ENCODE measurements around the gene KATNB1. TPM values are rescaled to one million over a fixed set of nuclear protein-coding genes. Genes with fewer than 3 reads are reported as not detected.

The KATNB1 gene
- total RNA-seq, 1 experiment from 2014 or later, result 60.4 TPM

DNA sequence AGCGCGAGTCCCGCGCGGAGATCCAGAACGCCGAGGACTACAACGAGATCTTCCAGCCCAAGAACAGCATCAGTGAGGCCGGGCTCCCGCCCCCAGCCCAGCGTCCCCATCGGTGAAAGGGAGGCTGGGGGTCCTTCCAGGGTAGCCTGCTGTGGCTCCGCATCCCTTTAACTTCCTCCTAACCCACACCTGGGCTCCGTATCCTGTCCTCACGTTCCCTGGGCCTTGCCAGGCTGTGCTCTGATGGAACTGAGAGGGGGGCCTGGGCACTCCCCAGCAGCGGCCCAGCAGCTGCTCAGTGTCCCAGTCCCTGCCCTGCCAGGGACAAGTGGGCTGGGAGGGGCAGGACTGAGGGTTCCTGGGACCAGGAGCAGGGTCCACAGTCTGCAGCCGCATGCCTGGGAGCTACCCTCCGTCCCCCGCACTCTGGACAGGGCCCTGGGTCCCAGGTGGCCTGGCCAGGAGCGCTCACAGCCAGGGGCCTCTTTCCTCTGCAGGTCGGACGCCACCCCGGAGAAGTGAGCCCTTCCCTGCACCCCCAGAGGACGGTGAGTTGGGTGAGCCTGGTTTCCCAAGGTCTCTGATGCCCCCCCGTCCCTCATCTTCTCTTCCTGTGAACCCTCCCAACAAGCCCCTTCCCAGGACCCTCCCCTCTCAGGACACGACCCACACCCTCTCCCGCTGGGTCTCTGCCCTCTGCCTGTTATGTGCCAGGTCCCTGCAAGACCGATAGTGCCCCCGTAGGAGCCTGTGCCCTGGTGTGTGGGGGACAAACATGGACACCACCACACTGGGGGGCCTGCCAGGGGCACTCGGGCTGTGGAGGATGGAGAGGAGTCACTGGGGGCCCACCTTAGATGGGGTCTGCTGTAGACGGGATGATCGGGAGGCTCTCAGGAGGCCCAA is 18.1 kb downstream of the KATNB1 start:
- ATAC-seq (no peak), DNase-seq (ENCODE audit: low spot score) (no peak)
- Mint-ChIP-seq H3K36me3 (peaks cover 5% of the 10 kb centered on the region; the same call in 1 of the 2 replicates), H3K4me3 (no peak overlapping the region), H3K27me3 (ENCODE audit: low read depth) (no peaks in the 10 kb centered on the region), H3K27ac (0 out of 2 replicates have a peak overlapping the region, but pooled peaks have one; percentile 45), H3K4me1 (0 out of 2 replicates have a peak, but pooled peaks cover 2% of the 10 kb centered on the region), H3K9me3 (no peaks in the 10 kb centered on the region)
- TF ChIP-seq, protein P1, sequence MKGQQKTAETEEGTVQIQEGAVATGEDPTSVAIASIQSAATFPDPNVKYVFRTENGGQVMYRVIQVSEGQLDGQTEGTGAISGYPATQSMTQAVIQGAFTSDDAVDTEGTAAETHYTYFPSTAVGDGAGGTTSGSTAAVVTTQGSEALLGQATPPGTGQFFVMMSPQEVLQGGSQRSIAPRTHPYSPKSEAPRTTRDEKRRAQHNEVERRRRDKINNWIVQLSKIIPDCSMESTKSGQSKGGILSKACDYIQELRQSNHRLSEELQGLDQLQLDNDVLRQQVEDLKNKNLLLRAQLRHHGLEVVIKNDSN (CRISPR knock-in tag; IDR thresholded peaks at IDR 0.05), result no peak
- TF ChIP-seq NFYB (CRISPR knock-in tag; conservative IDR thresholded peaks at IDR 0.05; ENCODE audit: low read depth) (no peak), ESRRA (CRISPR knock-in tag; IDR thresholded peaks at IDR 0.05; ENCODE audit: borderline replicate concordance) (no peak), IRF2 (CRISPR knock-in tag; IDR thresholded peaks at IDR 0.05; ENCODE audit: borderline replicate concordance, low read depth) (no peak), NR2C2 (CRISPR knock-in tag; IDR thresholded peaks at IDR 0.05) (no peak), KAT7 (CRISPR knock-in tag; IDR thresholded peaks at IDR 0.05; ENCODE audit: borderline replicate concordance) (no peak), SMAD3 (CRISPR knock-in tag; IDR thresholded peaks at IDR 0.05; ENCODE audit: borderline replicate concordance) (no peak), ZNF671 (CRISPR knock-in tag; IDR thresholded peaks at IDR 0.05) (no peak), FOXJ3 (CRISPR knock-in tag; IDR thresholded peaks at IDR 0.05; ENCODE audit: borderline replicate concordance) (no peak), MYBL2 (CRISPR knock-in tag; IDR thresholded peaks at IDR 0.05) (no peak), NFE2L1 (CRISPR knock-in tag; IDR thresholded peaks at IDR 0.05) (no peak)
- TF ChIP-seq, protein P2, sequence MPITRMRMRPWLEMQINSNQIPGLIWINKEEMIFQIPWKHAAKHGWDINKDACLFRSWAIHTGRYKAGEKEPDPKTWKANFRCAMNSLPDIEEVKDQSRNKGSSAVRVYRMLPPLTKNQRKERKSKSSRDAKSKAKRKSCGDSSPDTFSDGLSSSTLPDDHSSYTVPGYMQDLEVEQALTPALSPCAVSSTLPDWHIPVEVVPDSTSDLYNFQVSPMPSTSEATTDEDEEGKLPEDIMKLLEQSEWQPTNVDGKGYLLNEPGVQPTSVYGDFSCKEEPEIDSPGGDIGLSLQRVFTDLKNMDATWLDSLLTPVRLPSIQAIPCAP (CRISPR knock-in tag; IDR thresholded peaks at IDR 0.05), result no peak
- TF ChIP-seq, protein P3, sequence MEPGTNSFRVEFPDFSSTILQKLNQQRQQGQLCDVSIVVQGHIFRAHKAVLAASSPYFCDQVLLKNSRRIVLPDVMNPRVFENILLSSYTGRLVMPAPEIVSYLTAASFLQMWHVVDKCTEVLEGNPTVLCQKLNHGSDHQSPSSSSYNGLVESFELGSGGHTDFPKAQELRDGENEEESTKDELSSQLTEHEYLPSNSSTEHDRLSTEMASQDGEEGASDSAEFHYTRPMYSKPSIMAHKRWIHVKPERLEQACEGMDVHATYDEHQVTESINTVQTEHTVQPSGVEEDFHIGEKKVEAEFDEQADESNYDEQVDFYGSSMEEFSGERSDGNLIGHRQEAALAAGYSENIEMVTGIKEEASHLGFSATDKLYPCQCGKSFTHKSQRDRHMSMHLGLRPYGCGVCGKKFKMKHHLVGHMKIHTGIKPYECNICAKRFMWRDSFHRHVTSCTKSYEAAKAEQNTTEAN (CRISPR knock-in tag; IDR thresholded peaks at IDR 0.05), result no peak
- TF ChIP-seq, protein P4, sequence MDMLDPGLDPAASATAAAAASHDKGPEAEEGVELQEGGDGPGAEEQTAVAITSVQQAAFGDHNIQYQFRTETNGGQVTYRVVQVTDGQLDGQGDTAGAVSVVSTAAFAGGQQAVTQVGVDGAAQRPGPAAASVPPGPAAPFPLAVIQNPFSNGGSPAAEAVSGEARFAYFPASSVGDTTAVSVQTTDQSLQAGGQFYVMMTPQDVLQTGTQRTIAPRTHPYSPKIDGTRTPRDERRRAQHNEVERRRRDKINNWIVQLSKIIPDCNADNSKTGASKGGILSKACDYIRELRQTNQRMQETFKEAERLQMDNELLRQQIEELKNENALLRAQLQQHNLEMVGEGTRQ (CRISPR knock-in tag; IDR thresholded peaks at IDR 0.05), result no peak
- TF ChIP-seq, protein P5, sequence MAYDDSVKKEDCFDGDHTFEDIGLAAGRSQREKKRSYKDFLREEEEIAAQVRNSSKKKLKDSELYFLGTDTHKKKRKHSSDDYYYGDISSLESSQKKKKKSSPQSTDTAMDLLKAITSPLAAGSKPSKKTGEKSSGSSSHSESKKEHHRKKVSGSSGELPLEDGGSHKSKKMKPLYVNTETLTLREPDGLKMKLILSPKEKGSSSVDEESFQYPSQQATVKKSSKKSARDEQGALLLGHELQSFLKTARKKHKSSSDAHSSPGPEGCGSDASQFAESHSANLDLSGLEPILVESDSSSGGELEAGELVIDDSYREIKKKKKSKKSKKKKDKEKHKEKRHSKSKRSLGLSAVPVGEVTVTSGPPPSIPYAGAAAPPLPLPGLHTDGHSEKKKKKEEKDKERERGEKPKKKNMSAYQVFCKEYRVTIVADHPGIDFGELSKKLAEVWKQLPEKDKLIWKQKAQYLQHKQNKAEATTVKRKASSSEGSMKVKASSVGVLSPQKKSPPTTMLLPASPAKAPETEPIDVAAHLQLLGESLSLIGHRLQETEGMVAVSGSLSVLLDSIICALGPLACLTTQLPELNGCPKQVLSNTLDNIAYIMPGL (CRISPR knock-in tag; IDR thresholded peaks at IDR 0.05), result no peak
- TF ChIP-seq, protein P6, sequence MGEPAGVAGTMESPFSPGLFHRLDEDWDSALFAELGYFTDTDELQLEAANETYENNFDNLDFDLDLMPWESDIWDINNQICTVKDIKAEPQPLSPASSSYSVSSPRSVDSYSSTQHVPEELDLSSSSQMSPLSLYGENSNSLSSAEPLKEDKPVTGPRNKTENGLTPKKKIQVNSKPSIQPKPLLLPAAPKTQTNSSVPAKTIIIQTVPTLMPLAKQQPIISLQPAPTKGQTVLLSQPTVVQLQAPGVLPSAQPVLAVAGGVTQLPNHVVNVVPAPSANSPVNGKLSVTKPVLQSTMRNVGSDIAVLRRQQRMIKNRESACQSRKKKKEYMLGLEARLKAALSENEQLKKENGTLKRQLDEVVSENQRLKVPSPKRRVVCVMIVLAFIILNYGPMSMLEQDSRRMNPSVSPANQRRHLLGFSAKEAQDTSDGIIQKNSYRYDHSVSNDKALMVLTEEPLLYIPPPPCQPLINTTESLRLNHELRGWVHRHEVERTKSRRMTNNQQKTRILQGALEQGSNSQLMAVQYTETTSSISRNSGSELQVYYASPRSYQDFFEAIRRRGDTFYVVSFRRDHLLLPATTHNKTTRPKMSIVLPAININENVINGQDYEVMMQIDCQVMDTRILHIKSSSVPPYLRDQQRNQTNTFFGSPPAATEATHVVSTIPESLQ (CRISPR knock-in tag; IDR thresholded peaks at IDR 0.05), result no peak
- TF ChIP-seq, protein P7, sequence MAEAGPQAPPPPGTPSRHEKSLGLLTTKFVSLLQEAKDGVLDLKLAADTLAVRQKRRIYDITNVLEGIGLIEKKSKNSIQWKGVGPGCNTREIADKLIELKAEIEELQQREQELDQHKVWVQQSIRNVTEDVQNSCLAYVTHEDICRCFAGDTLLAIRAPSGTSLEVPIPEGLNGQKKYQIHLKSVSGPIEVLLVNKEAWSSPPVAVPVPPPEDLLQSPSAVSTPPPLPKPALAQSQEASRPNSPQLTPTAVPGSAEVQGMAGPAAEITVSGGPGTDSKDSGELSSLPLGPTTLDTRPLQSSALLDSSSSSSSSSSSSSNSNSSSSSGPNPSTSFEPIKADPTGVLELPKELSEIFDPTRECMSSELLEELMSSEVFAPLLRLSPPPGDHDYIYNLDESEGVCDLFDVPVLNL (CRISPR knock-in tag; IDR thresholded peaks at IDR 0.05; ENCODE audit: borderline replicate concordance, low read depth), result no peak
- TF ChIP-seq, protein P8, sequence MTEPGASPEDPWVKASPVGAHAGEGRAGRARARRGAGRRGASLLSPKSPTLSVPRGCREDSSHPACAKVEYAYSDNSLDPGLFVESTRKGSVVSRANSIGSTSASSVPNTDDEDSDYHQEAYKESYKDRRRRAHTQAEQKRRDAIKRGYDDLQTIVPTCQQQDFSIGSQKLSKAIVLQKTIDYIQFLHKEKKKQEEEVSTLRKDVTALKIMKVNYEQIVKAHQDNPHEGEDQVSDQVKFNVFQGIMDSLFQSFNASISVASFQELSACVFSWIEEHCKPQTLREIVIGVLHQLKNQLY (CRISPR knock-in tag; IDR thresholded peaks at IDR 0.05), result no peak
- TF ChIP-seq, protein P9, sequence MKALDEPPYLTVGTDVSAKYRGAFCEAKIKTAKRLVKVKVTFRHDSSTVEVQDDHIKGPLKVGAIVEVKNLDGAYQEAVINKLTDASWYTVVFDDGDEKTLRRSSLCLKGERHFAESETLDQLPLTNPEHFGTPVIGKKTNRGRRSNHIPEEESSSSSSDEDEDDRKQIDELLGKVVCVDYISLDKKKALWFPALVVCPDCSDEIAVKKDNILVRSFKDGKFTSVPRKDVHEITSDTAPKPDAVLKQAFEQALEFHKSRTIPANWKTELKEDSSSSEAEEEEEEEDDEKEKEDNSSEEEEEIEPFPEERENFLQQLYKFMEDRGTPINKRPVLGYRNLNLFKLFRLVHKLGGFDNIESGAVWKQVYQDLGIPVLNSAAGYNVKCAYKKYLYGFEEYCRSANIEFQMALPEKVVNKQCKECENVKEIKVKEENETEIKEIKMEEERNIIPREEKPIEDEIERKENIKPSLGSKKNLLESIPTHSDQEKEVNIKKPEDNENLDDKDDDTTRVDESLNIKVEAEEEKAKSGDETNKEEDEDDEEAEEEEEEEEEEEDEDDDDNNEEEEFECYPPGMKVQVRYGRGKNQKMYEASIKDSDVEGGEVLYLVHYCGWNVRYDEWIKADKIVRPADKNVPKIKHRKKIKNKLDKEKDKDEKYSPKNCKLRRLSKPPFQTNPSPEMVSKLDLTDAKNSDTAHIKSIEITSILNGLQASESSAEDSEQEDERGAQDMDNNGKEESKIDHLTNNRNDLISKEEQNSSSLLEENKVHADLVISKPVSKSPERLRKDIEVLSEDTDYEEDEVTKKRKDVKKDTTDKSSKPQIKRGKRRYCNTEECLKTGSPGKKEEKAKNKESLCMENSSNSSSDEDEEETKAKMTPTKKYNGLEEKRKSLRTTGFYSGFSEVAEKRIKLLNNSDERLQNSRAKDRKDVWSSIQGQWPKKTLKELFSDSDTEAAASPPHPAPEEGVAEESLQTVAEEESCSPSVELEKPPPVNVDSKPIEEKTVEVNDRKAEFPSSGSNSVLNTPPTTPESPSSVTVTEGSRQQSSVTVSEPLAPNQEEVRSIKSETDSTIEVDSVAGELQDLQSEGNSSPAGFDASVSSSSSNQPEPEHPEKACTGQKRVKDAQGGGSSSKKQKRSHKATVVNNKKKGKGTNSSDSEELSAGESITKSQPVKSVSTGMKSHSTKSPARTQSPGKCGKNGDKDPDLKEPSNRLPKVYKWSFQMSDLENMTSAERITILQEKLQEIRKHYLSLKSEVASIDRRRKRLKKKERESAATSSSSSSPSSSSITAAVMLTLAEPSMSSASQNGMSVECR (CRISPR knock-in tag; IDR thresholded peaks at IDR 0.05; ENCODE audit: borderline replicate concordance), result no peak
- ChIA-PET CTCF (no interaction called here), POLR2A (no interaction called here)
